Chondrocyte (in vitro differentiated cells): Measurements from ENCODE around the gene SRCIN1. TPM values are rescaled to one million over a fixed set of nuclear protein-coding genes. Genes with fewer than 3 reads are reported as not detected.
"Not testable (repeated sequence)": the region's sequence is repeated elsewhere in the genome, so short reads cannot be mapped to it uniquely, and the experiment has no call there.

ENCODE experiments used
- DNase-seq: peaks from one replicate; pipeline ENCODE4 v3.0.0; 2021; ENCODE audit warnings: mixed read lengths, low spot score
- H3K27ac Mint-ChIP-seq: one replicate; pipeline ENCODE4 v1.8.0; 2021; ENCODE audit warnings: mild to moderate bottlenecking, moderate library complexity, mixed read lengths; ENCODE audit not compliant: unreplicated experiment
- H3K27me3 Mint-ChIP-seq: 2 replicates; pipeline ENCODE4 v1.8.0; 2021; ENCODE audit warnings: low read depth, mixed read lengths
- H3K36me3 Mint-ChIP-seq: 2 replicates; pipeline ENCODE4 v1.8.0; 2021; ENCODE audit warnings: low read depth, mixed read lengths
- H3K4me1 Mint-ChIP-seq: 2 replicates; pipeline ENCODE4 v1.8.0; 2021; ENCODE audit warnings: low read depth, mild to moderate bottlenecking, mixed read lengths
- H3K4me3 Mint-ChIP-seq: one replicate; pipeline ENCODE4 v1.8.0; 2021; ENCODE audit warnings: mild to moderate bottlenecking, moderate library complexity, mixed read lengths; ENCODE audit not compliant: unreplicated experiment
- H3K9me3 Mint-ChIP-seq: 2 replicates; pipeline ENCODE4 v1.8.0; 2021; ENCODE audit warnings: low read depth, mixed read lengths
- total RNA-seq: library from RNA; stranded (reverse); gene quantifications from 3 replicates; pipeline ENCODE4 v1.2.1, GENCODE V29; 2021
- TF ChIP-seq, protein P1 (sequence below): fragments of 200-600 bp; sonication (generic); IDR thresholded peaks from 2 replicates; pipeline ENCODE4 v1.5.0; 2021; ENCODE audit warnings: antibody characterized with exemption, mild to moderate bottlenecking, moderate library complexity

Gene SRCIN1
- total RNA-seq, 1 donor from 2014 or later: 0.30 TPM

- H3K4me3 Mint-ChIP-seq: no peak overlapping the region
- H3K27ac Mint-ChIP-seq: peak overlapping the region; percentile 94
- H3K9me3 Mint-ChIP-seq: no peaks in the 10 kb centered on the region
- no peaks in the 10 kb centered on the region for H3K27me3 Mint-ChIP-seq
- peaks cover 21% of the 10 kb centered on the region for H3K36me3 Mint-ChIP-seq
- DNase-seq: no peak
- peaks cover 37% of the 10 kb centered on the region for H3K4me1 Mint-ChIP-seq
- TF ChIP-seq, protein P1, sequence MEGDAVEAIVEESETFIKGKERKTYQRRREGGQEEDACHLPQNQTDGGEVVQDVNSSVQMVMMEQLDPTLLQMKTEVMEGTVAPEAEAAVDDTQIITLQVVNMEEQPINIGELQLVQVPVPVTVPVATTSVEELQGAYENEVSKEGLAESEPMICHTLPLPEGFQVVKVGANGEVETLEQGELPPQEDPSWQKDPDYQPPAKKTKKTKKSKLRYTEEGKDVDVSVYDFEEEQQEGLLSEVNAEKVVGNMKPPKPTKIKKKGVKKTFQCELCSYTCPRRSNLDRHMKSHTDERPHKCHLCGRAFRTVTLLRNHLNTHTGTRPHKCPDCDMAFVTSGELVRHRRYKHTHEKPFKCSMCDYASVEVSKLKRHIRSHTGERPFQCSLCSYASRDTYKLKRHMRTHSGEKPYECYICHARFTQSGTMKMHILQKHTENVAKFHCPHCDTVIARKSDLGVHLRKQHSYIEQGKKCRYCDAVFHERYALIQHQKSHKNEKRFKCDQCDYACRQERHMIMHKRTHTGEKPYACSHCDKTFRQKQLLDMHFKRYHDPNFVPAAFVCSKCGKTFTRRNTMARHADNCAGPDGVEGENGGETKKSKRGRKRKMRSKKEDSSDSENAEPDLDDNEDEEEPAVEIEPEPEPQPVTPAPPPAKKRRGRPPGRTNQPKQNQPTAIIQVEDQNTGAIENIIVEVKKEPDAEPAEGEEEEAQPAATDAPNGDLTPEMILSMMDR: peak; percentile 34
These were observed 98.3 kb downstream of the SRCIN1 start for GRCh38 chr17:38507436-38507835.

DNA sequence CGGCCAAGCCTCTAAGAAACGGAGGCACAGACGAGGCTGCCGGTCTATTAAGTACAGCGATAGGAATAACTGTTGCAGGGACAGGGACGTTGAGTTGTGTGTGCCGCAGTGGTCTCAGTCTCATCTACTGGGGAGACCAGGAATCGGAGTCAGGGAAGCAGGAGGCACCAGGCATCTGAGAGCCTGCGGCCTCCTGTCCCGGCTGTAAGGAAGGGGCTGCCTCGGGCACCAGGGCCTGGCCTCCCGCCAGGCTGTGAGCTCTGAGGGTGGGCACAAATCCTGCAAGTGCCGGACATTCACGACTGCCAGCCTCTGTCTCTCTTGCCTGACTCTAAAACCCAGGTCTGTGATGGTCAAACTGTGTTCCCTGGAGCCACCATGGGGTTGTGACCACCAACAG, 101.5 kb downstream of the SRCIN1 start:
- no peaks in the 10 kb centered on the region for H3K27me3 Mint-ChIP-seq
- no peaks in the 10 kb centered on the region for H3K9me3 Mint-ChIP-seq
- H3K27ac Mint-ChIP-seq: no peak overlapping the region
- H3K4me3 Mint-ChIP-seq: no peak overlapping the region
- peaks cover 21% of the 10 kb centered on the region for H3K4me1 Mint-ChIP-seq
- DNase-seq: no peak
- H3K36me3 Mint-ChIP-seq: peaks cover 31% of the 10 kb centered on the region
- TF ChIP-seq, protein P1: no peak

DNA sequence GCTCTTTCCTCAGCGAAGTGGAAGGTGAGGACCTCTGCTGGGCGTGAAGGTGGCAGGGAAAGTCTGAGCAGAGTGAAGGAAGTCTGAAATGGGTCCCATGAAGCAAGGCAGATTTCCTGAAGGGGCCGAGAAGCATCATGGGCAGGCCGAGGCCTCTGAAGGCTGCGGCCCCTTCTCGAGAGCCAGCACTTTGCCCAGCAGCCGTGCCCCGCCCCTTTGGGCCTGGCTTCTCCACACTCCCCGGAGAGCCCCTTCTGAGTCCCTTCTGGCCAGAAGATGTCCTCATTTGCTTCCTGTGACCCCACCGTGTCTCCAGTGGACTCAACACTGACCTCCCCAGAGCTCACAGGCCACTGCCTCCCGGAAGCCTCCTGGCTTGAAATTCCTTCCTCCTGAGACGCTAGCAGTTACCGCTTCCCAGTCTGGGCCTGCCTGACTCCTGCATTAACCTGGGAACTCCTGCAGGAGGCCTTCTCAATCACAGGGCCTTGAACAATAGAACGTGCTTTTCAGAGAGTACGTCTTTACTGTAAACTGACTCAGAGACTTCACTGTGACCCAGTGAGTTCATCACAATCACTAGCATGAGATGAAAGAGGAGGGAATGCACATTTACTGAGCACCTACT, 102.4 kb downstream of the SRCIN1 start:
- H3K36me3 Mint-ChIP-seq: peaks cover 31% of the 10 kb centered on the region
- H3K27me3 Mint-ChIP-seq, DNase-seq, H3K9me3 Mint-ChIP-seq, H3K4me3 Mint-ChIP-seq, H3K27ac Mint-ChIP-seq: not testable (repeated sequence)
- peaks cover 13% of the 10 kb centered on the region for H3K4me1 Mint-ChIP-seq

GRCh38 chr17:38501718-38502117, 104.0 kb downstream of the SRCIN1 start:
- peaks cover 39% of the 10 kb centered on the region for H3K36me3 Mint-ChIP-seq
- H3K4me1 Mint-ChIP-seq, H3K27ac Mint-ChIP-seq, H3K9me3 Mint-ChIP-seq, DNase-seq, H3K4me3 Mint-ChIP-seq, H3K27me3 Mint-ChIP-seq: not testable (repeated sequence)

- H3K4me1 Mint-ChIP-seq, DNase-seq, H3K27me3 Mint-ChIP-seq, H3K9me3 Mint-ChIP-seq, H3K4me3 Mint-ChIP-seq: not testable (repeated sequence)
- Mint-ChIP-seq H3K27ac (peak overlapping the region; percentile 22), H3K36me3 (peaks cover 39% of the 10 kb centered on the region)
These were observed 106.5 kb downstream of the SRCIN1 start for GRCh38 chr17:38499230-38499629.

- Mint-ChIP-seq H3K9me3 (no peaks in the 10 kb centered on the region), H3K36me3 (peaks cover 38% of the 10 kb centered on the region), H3K27me3 (no peaks in the 10 kb centered on the region), H3K4me1 (no peaks in the 10 kb centered on the region), H3K27ac (no peak overlapping the region), H3K4me3 (no peak overlapping the region)
- DNase-seq: no peak
- TF ChIP-seq, protein P1: no peak
These were observed 107.4 kb downstream of the SRCIN1 start for GRCh38 chr17:38498353-38498752.

DNA sequence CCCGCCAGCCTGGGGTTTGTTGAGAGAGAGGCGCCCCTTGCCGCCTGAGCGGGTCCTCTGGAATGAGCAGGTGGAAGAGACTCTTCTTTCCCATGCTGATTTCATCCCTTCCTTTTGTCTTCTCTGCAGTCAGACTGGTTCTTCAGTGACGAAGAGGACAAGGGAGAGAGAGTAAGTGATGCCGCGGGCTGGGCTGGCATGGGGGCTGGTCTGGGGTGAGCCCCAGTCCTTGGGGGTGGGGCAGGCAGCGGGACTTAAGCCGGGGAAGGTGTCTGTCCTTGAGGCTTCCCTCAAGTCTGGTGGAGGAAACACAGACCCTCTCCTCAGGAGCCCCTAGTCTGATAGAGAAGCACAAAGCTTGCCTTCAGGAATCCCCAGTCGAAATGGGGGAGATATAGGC, 108.1 kb downstream of the SRCIN1 start:
- not testable (repeated sequence) for H3K27me3 Mint-ChIP-seq, H3K27ac Mint-ChIP-seq, H3K4me1 Mint-ChIP-seq, H3K4me3 Mint-ChIP-seq, H3K9me3 Mint-ChIP-seq, DNase-seq
- H3K36me3 Mint-ChIP-seq: peaks cover 35% of the 10 kb centered on the region

GRCh38 chr17:38494152-38494551, 111.6 kb downstream of the SRCIN1 start:
- not testable (repeated sequence) for H3K4me3 Mint-ChIP-seq

More at GRCh38 chr17:38494152-38494551, 111.6 kb downstream of the SRCIN1 start:
- not testable (repeated sequence) for H3K9me3 Mint-ChIP-seq, H3K4me1 Mint-ChIP-seq, H3K27me3 Mint-ChIP-seq, DNase-seq, H3K27ac Mint-ChIP-seq
- peaks cover 39% of the 10 kb centered on the region for H3K36me3 Mint-ChIP-seq
